ENCODE data around the gene RLN3.

DNA sequence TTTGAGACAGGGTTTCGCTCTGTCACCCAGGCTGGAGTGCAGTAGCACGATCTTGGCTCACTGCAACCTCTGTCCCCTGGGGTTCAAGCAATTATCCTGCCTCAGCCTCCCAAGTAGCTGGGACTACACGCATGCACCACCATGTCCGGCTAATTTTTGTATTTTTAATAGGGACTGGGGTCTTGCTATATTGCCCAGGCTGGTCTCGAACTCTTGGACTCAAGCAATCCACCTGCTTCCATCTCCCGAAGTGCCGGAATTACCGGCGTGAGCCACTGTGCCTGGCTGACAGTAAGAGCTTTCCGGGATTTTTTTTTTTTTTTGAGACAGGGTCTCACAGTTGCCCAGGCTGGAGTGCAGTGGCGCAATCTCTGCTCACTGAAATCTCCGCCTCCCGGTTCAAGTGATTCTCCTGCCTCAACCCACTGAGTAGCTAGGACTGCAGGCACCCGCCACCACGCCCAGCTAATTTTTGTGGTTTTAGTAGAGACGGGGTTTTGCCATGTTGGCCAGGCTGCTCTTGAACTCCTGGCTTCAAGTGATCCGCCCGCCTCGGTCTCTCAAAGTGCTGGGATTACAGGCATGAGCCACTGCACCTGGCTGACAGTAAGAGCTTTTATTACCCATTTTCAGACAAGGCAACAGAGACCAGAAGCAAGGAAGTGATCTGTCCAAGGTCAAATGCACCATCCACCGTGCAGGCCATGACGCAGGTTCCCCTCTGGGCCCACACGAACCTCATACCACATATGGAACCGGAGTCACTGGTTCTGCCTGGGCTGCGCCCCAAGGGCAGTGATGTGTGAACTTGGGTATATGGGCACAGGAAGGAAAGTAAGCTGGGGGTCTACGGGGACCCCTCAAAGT is 42.8 kb upstream of the RLN3 start:
- TF ChIP-seq POLR2A (IDR thresholded peaks at IDR 0.05; ENCODE audit: low read length): no peak
- no peak for TF ChIP-seq GATA1 (IDR thresholded peaks at IDR 0.05; ENCODE audit: low read depth, low read length)

Measured in erythroblast (primary cell).